Mesenteric fat pad (tissue), 1 donor: ENCODE results near the gene C12orf57. TPM values are rescaled to one million over a fixed set of nuclear protein-coding genes. Genes with fewer than 3 reads are reported as not detected.

ENCODE experiments used
- DNase-seq: peaks from one replicate; pipeline ENCODE4 v3.0.0-alpha.2; 2020; ENCODE audit warnings: low spot score
- total RNA-seq: library from RNA; stranded (reverse); fragmentation: NEBNext Ultra II Directional; extraction: Animal tissue kit (Norgen Biotek cat#: 25700); gene quantifications from one replicate; pipeline ENCODE4 v1.2.1, GENCODE V29; 2021
- donor health status: DM: yes; HTN: yes; CAD: no.

The C12orf57 gene
- total RNA-seq, 1 donor from 2014 or later: 125 TPM

DNA sequence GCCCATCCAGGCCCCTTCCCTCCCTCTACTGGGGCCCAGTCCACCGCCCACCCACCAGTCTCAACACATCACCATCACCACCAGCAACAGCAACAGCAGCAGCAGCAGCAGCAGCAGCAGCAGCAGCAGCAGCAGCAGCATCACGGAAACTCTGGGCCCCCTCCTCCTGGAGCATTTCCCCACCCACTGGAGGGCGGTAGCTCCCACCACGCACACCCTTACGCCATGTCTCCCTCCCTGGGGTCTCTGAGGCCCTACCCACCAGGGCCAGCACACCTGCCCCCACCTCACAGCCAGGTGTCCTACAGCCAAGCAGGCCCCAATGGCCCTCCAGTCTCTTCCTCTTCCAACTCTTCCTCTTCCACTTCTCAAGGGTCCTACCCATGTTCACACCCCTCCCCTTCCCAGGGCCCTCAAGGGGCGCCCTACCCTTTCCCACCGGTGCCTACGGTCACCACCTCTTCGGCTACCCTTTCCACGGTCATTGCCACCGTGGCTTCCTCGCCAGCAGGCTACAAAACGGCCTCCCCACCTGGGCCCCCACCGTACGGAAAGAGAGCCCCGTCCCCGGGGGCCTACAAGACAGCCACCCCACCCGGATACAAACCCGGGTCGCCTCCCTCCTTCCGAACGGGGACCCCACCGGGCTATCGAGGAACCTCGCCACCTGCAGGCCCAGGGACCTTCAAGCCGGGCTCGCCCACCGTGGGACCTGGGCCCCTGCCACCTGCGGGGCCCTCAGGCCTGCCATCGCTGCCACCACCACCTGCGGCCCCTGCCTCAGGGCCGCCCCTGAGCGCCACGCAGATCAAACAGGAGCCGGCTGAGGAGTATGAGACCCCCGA lies 7.0 kb upstream of the C12orf57 start:
- no peak for DNase-seq

DNA sequence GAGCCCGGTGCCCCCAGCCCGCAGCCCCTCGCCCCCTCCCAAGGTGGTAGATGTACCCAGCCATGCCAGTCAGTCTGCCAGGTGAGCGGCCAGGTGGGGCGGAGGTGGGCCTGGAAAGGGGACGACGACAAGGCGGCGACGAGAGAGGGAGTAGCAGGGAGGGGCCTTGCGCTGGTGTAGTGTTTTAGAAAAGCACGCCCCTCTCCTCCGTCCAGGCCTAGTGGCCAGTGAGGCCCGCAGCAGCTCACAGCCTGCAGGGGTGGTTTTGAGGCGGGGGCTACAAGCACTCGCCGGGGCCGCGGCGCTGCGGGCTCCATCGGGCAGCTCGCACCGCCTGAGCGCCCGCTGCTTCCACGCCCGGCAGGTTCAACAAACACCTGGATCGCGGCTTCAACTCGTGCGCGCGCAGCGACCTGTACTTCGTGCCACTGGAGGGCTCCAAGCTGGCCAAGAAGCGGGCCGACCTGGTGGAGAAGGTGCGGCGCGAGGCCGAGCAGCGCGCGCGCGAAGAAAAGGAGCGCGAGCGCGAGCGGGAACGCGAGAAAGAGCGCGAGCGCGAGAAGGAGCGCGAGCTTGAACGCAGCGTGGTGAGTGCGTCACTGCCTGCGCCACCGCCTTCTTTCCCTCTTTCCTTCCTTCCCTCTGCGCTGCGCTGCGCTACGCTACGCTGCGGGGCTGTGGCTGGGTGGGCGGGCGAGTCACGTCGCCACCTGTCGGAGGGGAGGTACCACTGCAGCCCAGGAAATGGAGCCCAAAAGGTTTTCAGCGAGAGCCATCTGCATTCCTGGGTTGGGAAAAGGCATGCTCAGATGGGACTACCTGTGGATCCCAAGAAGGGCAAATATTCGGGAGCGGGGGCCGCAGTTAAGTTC lies 6.1 kb upstream of the C12orf57 start:
- peak; percentile 98 for DNase-seq

DNA sequence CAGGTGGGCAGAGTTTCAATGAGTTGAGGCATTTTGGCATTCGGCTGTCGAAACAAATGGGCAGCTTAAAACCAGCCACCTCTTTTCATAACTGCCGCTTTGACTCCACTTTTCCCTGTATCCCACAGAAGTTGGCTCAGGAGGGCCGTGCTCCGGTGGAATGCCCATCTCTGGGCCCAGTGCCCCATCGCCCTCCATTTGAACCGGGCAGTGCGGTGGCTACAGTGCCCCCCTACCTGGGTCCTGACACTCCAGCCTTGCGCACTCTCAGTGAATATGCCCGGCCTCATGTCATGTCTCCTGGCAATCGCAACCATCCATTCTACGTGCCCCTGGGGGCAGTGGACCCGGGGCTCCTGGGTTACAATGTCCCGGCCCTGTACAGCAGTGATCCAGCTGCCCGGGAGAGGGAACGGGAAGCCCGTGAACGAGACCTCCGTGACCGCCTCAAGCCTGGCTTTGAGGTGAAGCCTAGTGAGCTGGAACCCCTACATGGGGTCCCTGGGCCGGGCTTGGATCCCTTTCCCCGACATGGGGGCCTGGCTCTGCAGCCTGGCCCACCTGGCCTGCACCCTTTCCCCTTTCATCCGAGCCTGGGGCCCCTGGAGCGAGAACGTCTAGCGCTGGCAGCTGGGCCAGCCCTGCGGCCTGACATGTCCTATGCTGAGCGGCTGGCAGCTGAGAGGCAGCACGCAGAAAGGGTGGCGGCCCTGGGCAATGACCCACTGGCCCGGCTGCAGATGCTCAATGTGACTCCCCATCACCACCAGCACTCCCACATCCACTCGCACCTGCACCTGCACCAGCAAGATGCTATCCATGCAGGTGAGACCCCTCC lies 5.2 kb upstream of the C12orf57 start:
- no peak for DNase-seq

DNA sequence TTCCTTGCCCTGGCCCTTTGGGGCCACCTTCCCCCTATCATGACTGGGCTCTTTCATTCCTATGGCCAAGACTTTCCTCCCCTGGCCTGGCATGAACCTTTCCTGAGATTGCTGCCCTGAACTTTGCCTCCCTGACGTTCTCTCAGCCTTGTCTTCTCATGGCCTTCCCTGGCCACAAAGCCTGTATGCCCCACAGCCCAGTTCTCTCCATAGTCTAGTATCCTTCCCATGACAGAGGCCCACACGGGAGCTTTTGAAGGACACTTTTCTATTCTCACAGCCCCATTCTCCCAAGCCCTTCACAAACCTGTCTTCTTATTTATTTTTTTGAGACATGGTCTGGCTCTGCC lies 4.7 kb upstream of the C12orf57 start:
- no peak for DNase-seq

DNA sequence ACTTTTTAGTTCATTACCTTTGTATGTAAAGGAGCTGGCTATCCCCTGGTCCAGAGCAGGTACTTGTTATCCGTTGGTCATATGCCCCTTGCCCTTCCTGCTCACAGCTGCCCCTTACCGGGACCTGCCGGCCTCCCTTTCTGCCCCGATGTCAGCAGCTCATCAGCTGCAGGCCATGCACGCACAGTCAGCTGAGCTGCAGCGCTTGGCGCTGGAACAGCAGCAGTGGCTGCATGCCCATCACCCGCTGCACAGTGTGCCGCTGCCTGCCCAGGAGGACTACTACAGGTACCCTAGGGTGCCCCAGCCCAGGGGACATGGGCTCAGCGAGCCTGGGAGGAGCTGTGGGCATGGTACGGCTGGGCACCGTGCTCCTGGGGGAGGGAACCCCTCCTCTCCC lies 2.6 kb upstream of the C12orf57 start:
- no peak for DNase-seq

DNA sequence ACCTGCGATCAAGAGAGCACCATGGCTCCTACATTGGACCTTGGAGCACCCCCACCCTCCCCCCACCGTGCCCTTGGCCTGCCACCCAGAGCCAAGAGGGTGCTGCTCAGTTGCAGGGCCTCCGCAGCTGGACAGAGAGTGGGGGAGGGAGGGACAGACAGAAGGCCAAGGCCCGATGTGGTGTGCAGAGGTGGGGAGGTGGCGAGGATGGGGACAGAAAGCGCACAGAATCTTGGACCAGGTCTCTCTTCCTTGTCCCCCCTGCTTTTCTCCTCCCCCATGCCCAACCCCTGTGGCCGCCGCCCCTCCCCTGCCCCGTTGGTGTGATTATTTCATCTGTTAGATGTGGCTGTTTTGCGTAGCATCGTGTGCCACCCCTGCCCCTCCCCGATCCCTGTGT lies 2.0 kb upstream of the C12orf57 start:
- no peak for DNase-seq

DNA sequence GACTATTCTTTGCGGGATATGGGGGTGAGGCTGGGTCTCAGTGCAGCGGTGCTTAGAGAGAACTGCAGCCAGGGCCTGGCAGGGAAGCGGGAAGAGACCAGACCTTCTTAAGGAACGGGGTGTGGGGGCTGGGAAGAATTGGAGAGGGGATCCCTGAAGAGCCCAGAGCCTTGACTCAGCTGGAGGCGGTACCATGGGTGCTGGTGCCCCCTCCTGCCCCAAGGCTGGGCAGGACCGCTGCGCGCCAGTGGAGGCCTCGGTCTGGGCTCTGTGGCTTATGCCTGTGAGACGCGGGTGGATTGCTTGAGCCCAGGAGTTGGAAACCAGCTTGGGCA lies 1.5 kb upstream of the C12orf57 start:
- no peak for DNase-seq

DNA sequence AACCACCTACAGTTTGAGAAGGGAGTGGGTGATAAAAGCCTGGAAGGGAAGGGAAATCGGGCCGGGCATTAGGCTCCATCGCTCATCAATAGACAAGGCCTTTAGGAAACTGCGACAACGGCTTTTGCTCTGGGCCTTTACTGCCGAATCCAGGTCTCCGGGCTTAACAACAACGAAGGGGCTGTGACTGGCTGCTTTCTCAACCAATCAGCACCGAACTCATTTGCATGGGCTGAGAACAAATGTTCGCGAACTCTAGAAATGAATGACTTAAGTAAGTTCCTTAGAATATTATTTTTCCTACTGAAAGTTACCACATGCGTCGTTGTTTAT lies 467 bp upstream of the C12orf57 start:
- DNase-seq: no peak

DNA sequence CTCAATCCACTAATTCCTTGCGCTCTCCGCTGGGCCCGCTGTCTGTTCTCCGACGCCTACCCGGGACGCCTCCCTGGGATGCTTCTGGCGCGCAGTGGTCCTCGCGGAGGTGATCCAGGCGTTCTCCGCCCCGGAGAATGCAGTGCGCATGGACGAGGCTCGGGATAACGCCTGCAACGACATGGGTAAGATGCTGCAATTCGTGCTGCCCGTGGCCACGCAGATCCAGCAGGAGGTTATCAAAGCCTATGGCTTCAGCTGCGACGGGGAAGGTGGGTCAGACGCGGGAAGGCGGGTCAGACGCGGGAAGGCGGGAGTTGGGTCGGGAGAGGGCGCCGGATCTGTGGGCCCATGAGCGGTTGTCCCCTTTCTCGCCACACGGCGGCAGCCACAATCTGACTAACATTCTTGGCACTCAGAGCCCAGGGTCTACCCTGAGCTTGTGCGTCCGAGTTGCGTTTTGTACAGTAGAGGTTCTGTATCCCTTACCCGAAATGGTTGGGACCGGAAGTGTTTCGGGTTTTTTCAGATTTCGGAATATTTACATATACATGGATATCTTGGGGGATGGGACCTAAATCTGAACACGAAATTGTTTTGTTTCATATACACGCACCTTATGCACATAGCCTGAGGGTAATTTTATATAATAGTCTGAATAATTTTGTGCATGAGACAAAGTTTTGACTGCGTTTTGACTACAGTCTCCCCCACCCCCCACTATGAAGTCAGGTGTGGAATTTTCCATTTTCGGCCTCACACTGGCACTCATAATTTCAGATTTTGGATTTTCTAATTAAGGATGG lies 762 bp downstream of the C12orf57 start:
- peak; percentile 96 for DNase-seq

DNA sequence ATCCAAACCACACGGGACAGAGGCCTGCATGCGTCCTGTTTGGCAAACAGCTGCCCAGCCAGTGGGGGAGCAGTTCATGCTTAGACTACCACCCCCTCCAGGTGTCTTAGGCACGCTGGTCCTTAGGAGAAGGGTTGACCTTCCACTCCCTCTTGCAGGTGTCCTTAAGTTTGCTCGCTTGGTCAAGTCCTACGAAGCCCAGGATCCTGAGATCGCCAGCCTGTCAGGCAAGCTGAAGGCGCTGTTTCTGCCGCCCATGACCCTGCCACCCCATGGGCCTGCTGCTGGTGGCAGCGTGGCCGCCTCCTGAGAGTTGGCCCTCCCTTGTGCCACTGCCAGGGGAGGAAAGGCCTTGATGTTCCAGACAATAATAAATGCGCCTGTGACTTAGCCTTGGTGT lies 1.8 kb downstream of the C12orf57 start:
- DNase-seq: no peak

DNA sequence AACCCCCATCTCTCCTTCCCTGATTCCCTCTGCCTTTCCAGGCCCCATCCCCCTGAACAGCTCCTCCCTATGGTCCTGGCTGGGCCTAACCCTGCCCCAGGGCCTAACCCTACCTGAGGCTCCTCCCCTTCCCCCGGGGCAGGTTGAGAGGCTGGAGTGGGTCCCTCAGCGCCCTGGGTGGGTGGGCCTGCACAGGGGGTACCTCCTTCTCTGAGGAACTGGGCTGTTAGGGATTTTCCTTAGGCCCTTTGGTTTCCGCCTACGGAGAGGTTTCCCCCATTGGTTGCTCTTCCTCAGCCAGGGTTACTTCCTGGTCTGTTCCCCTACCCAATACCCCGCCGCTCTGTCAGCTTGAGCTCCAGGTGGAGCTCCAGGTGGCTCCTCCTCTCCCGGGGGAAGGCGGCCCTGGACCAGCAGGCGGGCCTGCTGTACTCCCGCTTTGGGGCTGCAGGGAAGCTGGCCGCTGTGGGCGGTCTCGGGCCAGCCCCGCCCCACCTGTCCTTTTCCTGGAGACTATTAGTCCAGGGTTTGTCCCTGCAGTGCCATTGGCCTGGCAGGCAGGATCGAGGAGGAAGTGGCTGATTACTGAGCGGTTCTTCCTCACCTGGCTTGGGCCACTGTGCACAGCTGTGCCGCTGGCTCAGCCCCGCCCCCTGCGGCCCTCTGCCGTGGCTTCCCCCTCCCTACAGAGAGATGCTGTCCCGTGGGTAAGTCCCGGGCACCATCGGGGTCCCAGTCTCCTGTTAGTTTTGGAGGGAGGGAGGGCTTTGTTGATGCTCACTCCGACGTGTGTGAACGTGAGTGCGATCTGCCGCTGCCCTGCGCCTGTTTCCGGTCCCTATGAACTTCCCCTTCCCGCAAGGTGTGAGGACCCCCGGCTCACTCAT lies 2.5 kb downstream of the C12orf57 start:
- no peak for DNase-seq

DNA sequence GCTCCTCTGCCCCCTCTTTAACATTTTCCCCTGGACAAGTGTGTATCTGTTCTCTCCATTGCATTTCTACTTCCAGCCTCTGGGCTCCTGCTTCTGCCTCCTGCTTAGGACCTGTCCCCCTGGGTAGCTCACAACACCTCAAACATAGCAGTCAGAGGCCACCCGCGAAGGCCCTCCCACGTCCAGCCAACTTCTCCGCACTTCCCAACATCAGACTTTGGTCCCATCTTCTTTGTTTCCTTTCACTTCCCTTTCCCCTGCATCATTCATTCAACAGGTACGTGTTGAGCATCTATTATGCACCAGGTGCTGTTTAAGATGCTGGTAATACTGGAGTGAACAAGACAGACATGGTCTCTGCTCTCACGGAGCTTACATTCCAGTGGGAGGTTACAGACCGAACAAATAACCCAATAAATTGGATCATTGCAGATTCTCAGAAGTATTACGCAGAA lies 3.1 kb downstream of the C12orf57 start:
- no peak for DNase-seq

DNA sequence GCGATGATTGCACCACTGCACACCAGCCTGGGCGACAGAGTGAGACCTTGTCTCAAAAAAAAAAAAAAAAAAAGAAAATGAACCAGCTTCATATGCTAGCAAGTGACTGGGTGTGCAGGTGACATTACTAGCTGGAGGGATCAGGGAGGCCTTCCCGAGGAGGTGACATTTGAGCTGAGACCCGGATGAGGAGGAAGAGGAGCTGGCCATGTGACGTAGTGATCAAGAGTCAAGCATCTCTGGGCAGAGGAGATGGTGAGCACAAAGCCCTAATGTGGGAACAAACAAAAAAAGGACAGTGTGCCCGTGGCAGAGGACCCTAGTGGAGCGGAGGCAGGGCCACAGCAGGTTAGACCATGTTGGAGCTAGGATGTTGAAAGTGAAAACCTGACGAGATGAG lies 3.8 kb downstream of the C12orf57 start:
- DNase-seq: no peak

DNA sequence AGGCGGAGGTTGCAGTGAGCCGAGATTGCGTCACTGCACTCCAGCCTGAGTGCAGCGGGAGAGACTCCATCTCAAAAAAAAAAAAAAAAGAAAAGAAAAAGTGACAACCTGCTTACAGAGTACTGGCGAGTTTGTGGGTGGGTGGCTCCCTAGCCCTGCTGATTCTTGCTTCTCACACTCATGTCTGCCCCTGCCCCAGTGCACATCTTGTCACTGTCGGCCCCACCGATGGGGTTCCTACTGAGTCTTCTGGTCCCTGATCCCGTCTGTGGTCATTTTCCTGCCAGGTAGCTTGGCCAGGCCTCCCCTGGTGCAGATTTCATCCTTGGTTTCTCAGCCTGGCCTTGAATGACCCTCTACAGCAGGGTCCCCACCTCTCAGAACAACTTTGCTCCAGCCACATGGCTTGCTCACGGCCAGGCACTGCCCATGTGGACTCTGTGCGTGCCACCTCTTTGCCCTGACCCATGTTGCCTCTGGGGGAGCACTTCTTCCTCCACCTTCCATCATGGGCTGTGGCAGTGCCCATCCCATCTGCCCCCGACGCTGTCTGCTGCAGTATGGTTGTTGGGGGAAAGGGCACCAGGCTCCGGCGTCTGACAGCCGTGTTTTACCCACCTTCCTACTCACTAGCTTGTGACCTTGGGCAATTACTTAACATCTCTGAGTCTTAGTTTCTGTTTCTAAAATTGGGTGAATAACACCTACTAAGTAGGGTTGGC lies 5.2 kb downstream of the C12orf57 start:
- DNase-seq: no peak

DNA sequence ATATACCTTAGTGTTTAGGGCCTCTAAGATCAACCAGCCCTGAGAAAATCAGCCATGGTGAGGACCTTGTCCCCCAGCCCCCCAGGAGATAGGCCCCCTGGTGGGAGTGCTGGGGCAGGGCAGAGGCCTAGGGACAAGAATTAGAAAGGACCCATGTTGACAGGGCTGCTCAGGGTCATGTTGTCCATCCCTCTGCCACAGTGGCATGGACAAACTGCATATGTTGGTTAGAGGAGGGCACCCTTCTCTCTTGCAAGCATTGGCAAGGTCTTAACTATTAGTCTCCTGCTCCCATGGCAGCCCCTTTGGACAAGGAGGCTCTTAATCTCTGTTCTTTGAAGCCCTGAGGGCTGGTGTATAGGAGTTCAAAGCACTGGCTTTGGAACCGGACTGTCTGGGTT lies 6.6 kb downstream of the C12orf57 start:
- no peak for DNase-seq

DNA sequence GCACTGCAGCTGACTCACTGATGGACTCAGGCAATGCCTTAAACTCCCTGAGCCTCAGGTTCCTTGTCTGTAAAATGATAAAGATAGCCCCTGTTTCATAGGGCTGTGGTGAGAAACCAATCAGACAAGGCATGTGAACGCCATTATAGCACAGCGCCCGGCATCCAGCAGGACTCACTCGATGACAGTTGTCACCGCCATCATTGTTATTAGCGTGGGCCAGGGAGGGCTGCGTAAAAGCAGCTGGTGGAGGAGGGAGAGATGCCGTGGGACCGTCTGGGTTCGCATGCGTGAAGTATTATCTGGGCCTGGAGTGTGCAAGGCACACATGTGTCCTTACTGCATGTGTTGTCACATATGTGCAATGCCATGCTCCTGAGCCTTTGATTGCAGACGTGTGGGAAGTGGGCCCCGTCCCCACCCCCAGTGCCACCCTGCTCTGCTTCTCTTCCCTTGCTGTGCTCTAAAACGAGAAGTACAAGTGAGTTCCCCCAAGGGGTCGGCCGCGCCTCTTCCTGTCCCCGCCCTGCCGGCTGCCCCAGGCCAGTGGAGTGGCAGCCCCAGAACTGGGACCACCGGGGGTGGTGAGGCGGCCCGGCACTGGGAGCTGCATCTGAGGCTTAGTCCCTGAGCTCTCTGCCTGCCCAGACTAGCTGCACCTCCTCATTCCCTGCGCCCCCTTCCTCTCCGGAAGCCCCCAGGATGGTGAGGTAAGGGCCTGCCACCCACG lies 7.2 kb downstream of the C12orf57 start, which contains the start of gene PTPN6:
Gene PTPN6 (plus strand): TSS at position 546 of the 730 bp plus-strand sequence. CDS start 157 bp downstream, at position 703.
- no peak for DNase-seq

DNA sequence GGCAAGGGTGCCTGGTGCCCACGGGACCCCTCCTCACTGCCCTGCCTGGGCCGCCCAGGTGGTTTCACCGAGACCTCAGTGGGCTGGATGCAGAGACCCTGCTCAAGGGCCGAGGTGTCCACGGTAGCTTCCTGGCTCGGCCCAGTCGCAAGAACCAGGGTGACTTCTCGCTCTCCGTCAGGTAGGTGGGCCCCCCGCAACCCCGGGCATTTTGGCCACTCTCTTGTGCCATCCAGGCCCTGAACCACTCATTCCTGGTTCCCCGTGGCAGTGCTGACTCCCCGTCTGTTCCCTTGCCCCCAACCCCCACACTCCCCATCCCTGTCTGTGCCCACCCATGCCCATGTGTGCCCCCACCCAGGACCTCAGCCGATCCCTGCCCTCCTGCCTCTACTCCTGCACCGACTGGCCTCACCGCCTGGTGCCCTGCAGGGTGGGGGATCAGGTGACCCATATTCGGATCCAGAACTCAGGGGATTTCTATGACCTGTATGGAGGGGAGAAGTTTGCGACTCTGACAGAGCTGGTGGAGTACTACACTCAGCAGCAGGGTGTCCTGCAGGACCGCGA lies 7.8 kb downstream of the C12orf57 start:
- no peak for DNase-seq
